AG04450 (cell line): Measurements from ENCODE around the gene CLCNKB. TPM values are rescaled to one million over a fixed set of nuclear protein-coding genes. Genes with fewer than 3 reads are reported as not detected.

ENCODE experiments used
- CTCF ChIA-PET: fragments of 300-600, 350-600 bp; formaldehyde crosslinking; extraction: SDS; loops from one replicate; lab custom pipeline; 2022; ENCODE audit warnings: antibody characterized with exemption, inconsistent platforms; lab: Charles Lee
- POLR2A ChIA-PET: fragments of 350-600 bp; formaldehyde crosslinking; extraction: SDS; loops from one replicate; lab custom pipeline; 2021; ENCODE audit warnings: antibody characterized with exemption, inconsistent platforms; lab: Yijun Ruan, JAX
- DNase-seq: peaks from one replicate; pipeline ENCODE4 v3.0.0-alpha.2; 2011; ENCODE audit warnings: low read depth, low spot score
- H3K27ac ChIP-seq: one replicate; pipeline ENCODE4 v1.5.1; 2012; ENCODE audit warnings: low read depth, low read length, control low read depth
- H3K27me3 ChIP-seq: one replicate; pipeline ENCODE4 v1.6.0; 2012; ENCODE audit warnings: low read length; ENCODE audit not compliant: control insufficient read depth, insufficient read depth
- H3K4me3 ChIP-seq: 2 replicates; pipeline ENCODE4 v1.5.1; 2011; ENCODE audit warnings: mild to moderate bottlenecking, low read depth, low read length, control low read depth
- H3K9me3 ChIP-seq: 2 replicates; pipeline ENCODE4 v1.5.1; 2012; ENCODE audit warnings: low read length; ENCODE audit not compliant: control insufficient read depth, insufficient read depth
- polyA plus RNA-seq: library from polyadenylated mRNA; depleted of rRNA; stranded (reverse); fragments of >200 nt; gene quantifications from 2 replicates; pipeline ENCODE4 v1.2.3, GENCODE V29; 2011; rRNA removed
- TF ChIP-seq, protein P1 (sequence below): IDR thresholded peaks from 2 replicates; pipeline ENCODE4 v1.5.1; 2011; ENCODE audit warnings: low read depth, low read length, control low read depth, inconsistent platforms

CLCNKB gene
- polyA plus RNA-seq, 1 experiment, result 0.21 TPM

- POLR2A ChIA-PET, result no interaction called here
- H3K4me3 ChIP-seq, result no peak overlapping the region
- CTCF ChIA-PET, result interaction anchor here (1.0 to 4.2 kb wide), 2 partner anchors 12 to 15 kb away, joined by 3 to 28 read pairs; no protein-coding TSS in a partner anchor
- H3K27ac ChIP-seq, result no peak overlapping the region
- no peaks in the 10 kb centered on the region for H3K9me3 ChIP-seq
- TF ChIP-seq, protein P1, sequence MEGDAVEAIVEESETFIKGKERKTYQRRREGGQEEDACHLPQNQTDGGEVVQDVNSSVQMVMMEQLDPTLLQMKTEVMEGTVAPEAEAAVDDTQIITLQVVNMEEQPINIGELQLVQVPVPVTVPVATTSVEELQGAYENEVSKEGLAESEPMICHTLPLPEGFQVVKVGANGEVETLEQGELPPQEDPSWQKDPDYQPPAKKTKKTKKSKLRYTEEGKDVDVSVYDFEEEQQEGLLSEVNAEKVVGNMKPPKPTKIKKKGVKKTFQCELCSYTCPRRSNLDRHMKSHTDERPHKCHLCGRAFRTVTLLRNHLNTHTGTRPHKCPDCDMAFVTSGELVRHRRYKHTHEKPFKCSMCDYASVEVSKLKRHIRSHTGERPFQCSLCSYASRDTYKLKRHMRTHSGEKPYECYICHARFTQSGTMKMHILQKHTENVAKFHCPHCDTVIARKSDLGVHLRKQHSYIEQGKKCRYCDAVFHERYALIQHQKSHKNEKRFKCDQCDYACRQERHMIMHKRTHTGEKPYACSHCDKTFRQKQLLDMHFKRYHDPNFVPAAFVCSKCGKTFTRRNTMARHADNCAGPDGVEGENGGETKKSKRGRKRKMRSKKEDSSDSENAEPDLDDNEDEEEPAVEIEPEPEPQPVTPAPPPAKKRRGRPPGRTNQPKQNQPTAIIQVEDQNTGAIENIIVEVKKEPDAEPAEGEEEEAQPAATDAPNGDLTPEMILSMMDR, result no peak
- H3K27me3 ChIP-seq, result no peaks in the 10 kb centered on the region
- no peak for DNase-seq
Measured at GRCh38 chr1:16094453-16095158, 51.0 kb downstream of the CLCNKB start.

DNA sequence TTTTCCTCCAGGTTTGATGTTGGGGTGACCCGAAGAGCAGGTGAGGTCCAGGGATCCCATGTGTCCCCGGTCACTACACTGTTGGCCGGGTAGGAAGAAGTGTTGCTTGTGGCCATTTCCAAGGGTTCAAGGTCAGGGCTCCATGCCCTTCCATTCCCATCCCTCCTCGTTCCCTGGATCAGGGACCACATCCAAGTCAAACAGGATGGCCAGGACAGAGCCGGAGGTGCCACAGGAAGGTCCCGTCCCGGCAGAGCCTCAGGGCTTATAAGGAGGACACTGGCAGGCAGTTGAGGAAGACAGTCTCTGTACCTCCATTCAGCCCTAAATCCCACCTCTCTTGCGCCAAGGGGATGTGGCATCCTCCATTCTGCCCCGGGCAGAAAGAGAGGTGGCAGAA lies 51.9 kb downstream of the CLCNKB start:
- no peaks in the 10 kb centered on the region for H3K27me3 ChIP-seq
- no peak overlapping the region for H3K27ac ChIP-seq
- TF ChIP-seq, protein P1, result no peak
- no peaks in the 10 kb centered on the region for H3K9me3 ChIP-seq
- no peak for DNase-seq
- no peak overlapping the region for H3K4me3 ChIP-seq
- CTCF ChIA-PET, result no interaction called here
- POLR2A ChIA-PET, result no interaction called here

- Histone ChIP-seq H3K27ac (no peak overlapping the region), H3K27me3 (no peaks in the 10 kb centered on the region), H3K9me3 (peaks cover 7% of the 10 kb centered on the region; the same call in 1 of the 2 replicates), H3K4me3 (no peak overlapping the region)
- ChIA-PET CTCF (interaction anchor here (0.6 to 0.7 kb wide), 2 partner anchors 16 to 301 kb away, joined by 3 to 5 read pairs; no protein-coding TSS in a partner anchor), POLR2A (interaction anchor here (0.6 kb wide), 1 partner anchor 123 kb away, joined by 5 read pairs; no protein-coding TSS in a partner anchor)
- TF ChIP-seq, protein P1, result no peak
- DNase-seq, result no peak
Measured at GRCh38 chr1:16099412-16099811, 55.8 kb downstream of the CLCNKB start.

DNA sequence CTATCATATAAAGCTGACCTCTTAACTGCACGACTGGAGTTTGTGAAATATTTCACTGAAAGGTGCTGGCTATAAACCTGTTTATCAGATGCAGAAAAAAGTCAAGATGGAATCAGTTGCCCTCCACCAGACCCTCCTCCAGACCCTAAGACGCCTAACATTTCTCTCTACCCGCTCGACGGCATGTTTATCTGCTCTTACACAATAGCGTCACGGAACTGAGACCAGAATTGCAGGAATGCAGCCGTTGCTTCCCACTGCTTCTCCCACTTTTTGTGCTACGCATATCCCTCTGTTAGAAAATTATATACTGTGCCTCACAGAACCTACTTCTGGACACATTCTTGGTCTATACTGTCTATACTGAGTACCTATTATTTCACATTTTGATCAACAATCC lies 58.0 kb downstream of the CLCNKB start:
- no peak overlapping the region for H3K4me3 ChIP-seq
- DNase-seq, result no peak
- CTCF ChIA-PET, result interaction anchor here (1.6 to 2.4 kb wide), 2 partner anchors 20 to 51 kb away, joined by 3 to 10 read pairs; no protein-coding TSS in a partner anchor
- peaks cover 7% of the 10 kb centered on the region; the same call in 1 of the 2 replicates for H3K9me3 ChIP-seq
- TF ChIP-seq, protein P1, result no peak
- H3K27me3 ChIP-seq, result no peaks in the 10 kb centered on the region
- POLR2A ChIA-PET, result no interaction called here
- H3K27ac ChIP-seq, result no peak overlapping the region

Other genes with a start within 250 kb of the CLCNKB start
- gene UQCRHL, start 236.1 kb upstream of the CLCNKB start, polyA plus RNA-seq, result 2.7 and 3.0 TPM in 2 replicates
- 5.2 and 5.4 TPM in 2 replicates for gene SPEN, start 196.1 kb upstream of the CLCNKB start, polyA plus RNA-seq
- 21.4 and 36.1 TPM in 2 replicates for gene ZBTB17, start 67.7 kb upstream of the CLCNKB start, polyA plus RNA-seq
- gene SRARP, start 39.5 kb upstream of the CLCNKB start, polyA plus RNA-seq, result not detected in 2 replicates
- gene HSPB7, start 25.7 kb upstream of the CLCNKB start, polyA plus RNA-seq, result 3.5 and 5.5 TPM in 2 replicates
- not detected in 2 replicates for gene CLCNKA, start 21.7 kb upstream of the CLCNKB start, polyA plus RNA-seq
- 0.20 and 0.32 TPM in 2 replicates for gene FAM131C, start 29.9 kb downstream of the CLCNKB start, polyA plus RNA-seq
- 19.1 and 26.0 TPM in 2 replicates for gene EPHA2, start 112.3 kb downstream of the CLCNKB start, polyA plus RNA-seq
- gene ARHGEF19, start 168.9 kb downstream of the CLCNKB start, polyA plus RNA-seq, result 6.7 and 9.5 TPM in 2 replicates
- 3.6 and 5.7 TPM in 2 replicates for gene CPLANE2, start 193.4 kb downstream of the CLCNKB start, polyA plus RNA-seq